LNCAP (cell line): ENCODE measurements around the gene LHFPL2.

Experiments
- TF ChIP-seq, protein P1 (sequence below): fragments of 450-650 bp; IDR thresholded peaks from 2 replicates; pipeline ENCODE4 v1.5.1; 2017; ENCODE audit warnings: mild to moderate bottlenecking

LHFPL2 gene

DNA sequence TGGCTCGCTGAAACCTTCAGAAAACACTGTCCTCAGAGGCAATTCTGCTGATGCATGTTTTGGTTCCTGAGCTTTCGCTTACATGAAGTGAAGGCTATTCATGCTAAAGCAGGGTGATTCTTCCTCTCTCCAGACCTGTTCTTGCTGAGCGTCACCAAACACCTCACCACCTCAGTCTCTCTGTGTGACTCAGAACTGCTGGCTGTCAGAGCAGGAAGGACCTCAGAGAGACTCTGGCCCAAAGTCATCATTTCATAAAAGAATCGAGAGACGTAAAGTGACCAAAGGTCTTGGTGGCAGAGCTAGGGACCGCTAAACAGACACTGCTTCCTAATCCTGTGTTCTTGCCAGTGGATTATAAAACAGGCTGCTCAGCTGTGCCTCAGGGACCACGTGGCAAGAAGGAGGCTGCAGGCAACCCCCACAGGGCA is 73.8 kb downstream of the LHFPL2 start:
- TF ChIP-seq, protein P1, sequence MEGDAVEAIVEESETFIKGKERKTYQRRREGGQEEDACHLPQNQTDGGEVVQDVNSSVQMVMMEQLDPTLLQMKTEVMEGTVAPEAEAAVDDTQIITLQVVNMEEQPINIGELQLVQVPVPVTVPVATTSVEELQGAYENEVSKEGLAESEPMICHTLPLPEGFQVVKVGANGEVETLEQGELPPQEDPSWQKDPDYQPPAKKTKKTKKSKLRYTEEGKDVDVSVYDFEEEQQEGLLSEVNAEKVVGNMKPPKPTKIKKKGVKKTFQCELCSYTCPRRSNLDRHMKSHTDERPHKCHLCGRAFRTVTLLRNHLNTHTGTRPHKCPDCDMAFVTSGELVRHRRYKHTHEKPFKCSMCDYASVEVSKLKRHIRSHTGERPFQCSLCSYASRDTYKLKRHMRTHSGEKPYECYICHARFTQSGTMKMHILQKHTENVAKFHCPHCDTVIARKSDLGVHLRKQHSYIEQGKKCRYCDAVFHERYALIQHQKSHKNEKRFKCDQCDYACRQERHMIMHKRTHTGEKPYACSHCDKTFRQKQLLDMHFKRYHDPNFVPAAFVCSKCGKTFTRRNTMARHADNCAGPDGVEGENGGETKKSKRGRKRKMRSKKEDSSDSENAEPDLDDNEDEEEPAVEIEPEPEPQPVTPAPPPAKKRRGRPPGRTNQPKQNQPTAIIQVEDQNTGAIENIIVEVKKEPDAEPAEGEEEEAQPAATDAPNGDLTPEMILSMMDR: no peak

DNA sequence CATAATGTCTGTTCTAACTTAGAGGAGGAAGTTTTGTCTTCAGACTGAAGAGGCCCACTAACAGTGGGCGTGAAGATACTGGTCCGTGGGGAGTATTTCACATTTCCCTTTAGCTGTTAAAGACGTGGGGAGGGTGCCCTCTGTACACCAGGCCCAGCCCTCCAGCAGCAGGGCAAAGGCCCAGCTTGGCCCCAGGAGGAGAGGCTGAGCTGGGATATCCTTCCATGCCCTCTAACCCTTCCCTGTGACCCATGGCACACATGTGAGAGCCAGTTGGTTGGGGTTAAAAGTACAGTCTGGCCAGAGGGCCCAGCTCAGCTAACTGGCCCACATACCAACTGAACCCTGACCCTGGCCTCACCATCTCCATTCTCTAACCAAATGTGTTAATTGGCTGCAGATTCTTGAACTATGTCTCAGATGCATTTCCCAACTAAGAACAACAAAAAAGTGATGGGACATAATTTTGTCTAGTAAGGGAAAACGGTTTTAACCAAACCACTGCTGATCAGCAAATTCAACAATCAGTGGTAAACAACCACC is 74.4 kb downstream of the LHFPL2 start:
- TF ChIP-seq, protein P1: no peak

DNA sequence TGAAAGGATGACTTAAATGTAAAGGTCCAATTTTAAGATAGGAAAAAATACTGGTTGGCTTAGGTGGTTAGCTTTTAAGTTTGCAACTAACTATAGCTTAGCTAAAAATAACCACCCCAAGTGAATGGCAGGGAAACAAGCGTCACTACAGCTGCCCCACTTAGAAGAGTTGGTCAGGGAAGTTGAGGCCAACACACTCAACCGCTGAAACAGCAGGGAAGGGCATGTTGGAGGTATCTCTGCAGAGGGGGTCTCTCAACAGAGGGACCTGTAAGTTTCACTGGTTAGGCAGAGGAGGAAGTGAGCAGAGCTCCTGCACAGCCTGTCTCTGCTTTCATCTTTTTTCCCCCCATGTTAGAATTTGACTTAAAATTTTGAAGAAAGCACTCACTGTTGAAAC is 75.3 kb downstream of the LHFPL2 start:
- TF ChIP-seq, protein P1: no peak

DNA sequence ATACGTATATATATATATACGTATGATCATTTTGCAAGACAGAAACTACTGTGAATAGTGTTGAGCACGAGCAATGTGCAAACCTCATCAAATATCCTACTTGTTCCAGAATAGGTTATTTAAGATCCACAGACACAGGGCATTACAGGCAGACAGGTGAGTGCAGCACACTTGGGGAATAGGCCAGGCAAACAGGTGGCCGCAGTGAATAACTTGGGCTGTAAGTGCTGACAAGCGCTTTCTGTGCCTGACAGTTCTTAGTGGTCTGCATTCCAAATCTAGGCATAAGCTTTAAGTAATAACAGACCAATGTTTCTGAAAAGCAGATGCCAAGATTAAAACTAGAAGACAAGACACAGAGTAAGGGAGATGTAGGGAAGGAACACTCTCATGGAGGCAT is 77.9 kb downstream of the LHFPL2 start:
- TF ChIP-seq, protein P1: no peak

DNA sequence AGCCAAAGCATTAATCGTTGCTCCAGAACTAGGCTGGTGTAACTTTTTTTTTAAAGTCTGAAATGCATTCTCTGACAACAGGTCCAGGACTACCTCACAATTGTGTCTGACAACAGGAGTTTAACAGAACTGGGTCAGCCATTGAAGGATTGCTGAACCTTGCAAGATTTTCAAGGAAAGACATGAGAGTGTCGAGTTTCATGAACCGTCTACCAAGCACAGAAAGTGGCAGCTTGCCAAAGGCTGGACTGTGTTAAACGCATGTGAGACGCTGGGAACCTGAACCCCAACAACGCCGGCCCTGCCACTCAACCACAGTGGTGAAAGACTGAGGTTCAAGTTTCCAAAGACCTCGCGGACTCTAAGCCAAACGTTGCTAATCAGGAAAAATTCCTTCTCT is 79.1 kb downstream of the LHFPL2 start:
- TF ChIP-seq, protein P1: no peak

DNA sequence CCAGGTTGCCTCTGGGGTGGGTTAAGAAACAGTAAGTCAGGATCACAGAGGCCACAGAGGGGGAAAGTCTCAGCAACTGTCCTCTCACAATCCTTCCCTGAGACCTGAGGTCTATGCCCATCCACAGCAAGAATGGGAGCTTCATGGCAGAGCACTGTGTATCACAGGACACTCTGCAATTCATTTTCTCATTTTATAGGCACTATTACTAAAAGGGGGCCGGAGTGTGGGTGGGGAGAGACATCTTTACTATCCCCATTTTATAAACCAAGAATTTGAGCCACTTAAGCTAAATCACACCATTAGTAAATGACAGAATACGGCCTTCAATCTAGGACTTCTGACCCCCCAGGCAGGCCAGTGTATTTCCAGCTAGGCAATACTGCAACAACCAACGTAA is 79.9 kb downstream of the LHFPL2 start:
- TF ChIP-seq, protein P1: no peak

DNA sequence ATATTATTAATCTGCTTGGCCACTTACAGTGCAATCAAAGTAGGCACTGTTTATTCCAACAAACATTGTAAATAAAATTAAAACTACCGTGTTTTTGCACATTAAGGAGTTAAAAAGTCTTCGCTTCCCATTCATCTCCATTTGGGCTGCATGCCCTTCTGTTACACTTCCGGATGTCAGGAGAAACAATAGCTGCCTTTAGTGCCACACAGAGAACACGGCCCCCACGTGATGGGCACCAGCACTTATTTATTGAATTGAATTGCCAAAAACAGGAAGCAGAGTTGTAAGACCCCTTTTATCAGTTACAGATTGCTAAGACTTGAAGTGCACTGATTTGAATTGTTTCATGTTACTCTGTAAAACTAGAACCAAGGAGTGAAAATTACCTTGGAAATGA is 80.4 kb downstream of the LHFPL2 start:
- TF ChIP-seq, protein P1: no peak

DNA sequence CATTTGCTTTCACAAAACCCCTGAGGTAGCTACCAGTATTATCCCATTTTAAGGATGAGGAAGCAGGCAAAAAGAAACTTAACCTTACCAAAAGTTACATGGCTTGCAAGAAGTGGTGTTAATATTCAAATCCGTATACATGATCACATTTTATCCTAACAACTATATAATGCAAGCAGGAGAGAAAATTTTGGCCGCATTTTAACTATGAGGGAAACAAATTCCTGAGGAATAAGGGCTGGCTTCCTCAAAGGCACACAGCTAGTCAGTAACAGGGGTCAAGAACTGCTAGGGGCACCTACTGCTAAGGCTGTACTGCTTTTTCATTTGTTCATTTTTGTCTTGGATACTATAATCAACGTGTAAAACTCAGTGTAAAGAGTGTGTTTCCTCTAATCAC is 81.0 kb downstream of the LHFPL2 start:
- TF ChIP-seq, protein P1: no peak
